ENCODE data around the gene GABARAPL2.

GABARAPL2 gene

GRCh38 chr16:75593308-75593707 is 27.1 kb downstream of the GABARAPL2 start:
- DNase-seq, result no peak

DNA sequence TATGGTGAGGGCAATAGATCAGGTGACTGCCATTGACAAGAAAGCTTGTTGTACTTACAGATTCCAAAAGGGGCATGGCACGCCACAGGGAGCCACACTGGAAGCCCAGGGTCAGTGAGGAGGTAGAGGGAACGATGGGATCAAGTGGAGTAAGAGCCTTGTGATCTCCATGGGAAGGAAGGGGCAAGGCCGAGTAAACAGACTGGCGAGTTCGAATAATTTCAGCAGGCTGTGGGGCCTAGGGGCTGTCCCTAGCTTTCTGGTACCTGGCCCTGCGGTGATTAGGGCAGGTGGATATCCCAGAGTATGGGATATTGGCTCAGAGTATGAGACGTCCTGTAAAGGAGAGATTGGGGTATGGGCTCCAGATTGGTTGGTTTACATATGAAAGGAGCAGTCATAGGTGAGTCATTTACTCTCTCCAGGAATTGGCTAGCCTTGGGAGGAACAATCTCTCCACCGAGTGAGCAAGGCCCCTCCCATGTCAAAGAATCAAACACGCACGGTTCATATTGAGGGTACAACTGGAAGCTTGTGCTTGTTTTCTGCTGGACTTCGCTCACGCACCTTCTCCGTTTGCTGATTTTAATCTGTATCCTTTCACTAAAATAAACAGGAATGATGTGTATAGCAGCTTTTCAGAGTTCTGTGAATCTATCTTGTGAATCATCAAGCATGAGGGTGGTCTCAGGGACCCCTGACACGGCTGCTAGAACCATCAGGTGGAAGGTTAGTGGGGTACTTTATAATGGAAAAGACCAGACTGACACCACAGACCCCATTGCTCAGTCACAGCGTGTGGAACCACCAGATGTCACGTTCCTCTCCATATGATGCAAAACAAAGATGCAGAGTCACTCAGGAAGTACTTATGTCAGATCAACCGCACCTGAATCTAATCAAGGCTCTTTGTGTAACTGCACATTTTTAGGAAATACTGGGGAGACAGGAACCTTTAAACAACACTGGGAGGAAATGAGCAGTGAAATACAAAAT is 27.9 kb downstream of the GABARAPL2 start:
- DNase-seq, result peak; percentile 5

DNA sequence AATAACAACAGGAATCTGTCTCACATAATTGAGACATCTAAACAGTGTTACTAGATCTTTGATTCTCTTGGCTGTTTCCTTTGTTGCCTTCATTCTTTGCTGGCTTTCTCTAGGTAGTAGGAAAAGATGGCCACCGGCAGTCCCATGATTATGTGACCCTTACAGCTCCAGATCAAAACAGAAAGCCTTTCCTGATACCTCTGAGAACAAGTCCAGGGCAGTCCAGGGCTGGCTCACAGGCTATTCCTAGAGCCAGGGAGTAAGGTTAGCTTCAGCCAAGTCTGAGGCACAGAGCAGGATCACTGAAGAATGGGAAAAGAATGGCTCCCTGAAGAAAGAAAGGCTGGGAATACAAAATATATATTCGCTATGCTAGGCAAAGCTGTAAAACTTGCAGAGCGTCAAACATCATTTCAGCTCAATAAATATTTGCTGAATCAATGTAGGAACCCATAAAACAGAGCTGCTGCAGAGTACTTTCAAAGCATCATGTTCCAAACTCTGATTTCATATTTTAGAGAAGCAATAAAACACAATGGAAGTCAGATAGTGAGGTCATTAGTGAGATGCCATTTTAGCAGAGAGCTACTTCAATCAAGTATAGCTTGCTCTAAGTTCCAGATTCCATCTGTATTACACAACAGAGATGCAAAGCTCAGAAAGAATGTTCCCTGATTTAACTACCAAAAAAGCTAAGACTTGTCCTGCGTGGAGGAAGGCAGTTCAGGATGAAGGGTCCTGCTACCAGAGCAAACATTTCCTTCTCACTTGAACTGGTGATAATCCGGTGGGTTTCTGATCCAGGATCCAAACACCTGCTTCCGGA is 33.5 kb downstream of the GABARAPL2 start:
- no peak for DNase-seq

DNA sequence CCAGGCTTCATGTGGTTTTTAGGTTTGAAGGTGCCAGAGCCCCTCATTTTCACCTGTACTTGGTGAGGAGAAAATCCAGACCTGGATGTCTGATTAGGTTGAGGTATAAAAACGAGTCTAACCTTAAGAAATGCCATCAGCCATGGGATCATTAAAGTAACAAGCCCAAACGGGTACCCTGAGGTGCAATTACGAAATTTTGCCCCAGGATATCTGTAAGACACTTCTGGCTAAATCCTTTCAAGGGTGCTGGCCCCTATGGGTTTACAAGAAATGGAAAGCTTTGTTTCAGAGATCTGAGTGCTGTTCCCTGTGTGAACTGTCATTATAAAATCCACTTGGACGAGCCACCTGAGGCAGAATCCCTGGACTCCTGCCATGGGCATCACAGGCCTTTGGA is 37.1 kb downstream of the GABARAPL2 start:
- DNase-seq, result no peak

GRCh38 chr16:75606507-75606906 is 40.3 kb downstream of the GABARAPL2 start:
- no peak for DNase-seq

DNA sequence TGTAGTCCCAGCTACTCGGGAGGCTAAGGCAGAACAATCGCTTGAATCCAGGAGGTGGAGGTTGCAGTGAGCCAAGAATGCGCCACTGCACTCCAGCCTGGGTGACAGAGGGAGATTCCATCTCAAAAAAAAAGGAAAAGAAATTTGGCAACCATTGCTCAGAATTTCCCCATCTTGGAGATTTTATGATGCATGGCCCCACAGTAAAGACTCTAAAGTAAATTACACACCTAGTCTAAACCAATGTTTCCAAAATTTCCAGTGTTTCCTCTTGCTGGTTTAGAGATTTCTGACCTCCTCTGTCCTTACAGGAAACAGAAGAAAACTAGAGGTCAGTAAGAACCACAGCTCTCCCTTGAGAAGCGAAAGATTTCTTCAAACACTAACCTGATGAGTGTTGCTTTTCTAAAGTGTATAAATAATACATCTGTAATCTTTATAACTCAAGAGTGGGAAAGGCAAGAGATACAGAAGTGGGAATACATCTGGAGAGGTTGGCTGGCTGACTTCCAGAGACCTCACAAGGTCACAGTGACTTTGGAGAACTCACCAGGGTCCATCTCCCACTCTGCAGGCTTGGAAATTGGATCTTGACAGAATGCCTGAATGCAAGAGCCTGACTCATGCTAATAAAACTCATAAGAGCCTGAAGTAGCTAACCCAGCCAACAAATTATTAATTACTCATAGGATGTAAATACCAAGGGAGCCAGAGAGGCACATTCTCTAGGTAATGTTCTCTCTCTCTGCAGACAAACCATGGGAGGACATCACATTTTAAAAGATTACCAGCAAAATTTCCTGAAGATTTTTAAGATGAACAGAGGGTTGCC is 48.1 kb downstream of the GABARAPL2 start:
- DNase-seq, result no peak

- DNase-seq, result no peak
Observed at GRCh38 chr16:75615619-75616018, 49.4 kb downstream of the GABARAPL2 start.

- no peak for DNase-seq
Observed at GRCh38 chr16:75616521-75617010, 50.4 kb downstream of the GABARAPL2 start.

DNA sequence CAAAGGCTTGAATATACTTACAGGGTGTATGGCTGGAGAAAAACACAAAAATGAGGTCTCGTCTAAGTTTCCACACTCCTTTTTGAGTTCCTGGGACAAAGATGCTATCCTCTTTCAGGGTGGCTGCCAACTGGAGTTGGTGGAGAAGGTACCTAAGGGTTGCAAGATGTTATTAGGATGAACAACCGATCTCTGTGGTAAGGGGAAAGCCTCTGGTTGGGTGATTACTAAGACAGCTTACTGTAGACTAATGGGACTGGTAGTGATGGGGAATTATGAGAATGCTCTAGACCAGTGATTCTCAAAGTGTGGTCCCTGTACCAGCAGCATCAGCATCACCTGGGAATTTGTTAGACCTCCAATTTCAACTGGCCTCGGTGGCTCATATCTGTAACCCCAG is 50.9 kb downstream of the GABARAPL2 start:
- no peak for DNase-seq

DNA sequence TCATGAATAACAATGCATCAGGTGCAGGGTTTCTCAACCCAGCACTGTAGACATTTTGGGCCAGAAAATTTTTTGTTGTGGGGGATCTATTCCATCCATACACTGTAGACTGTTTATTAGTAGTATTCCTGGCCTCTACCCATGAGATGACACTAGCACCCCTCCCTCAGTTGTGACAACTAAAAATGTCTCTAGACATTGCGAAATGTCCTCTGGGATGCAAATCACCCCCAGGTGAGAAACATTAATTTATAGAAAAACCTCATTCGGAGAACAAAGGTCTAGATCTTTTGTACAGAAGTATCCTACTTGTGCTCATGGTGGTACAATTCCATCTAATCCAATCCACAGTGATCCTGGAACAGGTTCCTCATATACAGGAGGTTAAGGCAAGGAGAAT is 52.6 kb downstream of the GABARAPL2 start:
- no peak for DNase-seq

DNA sequence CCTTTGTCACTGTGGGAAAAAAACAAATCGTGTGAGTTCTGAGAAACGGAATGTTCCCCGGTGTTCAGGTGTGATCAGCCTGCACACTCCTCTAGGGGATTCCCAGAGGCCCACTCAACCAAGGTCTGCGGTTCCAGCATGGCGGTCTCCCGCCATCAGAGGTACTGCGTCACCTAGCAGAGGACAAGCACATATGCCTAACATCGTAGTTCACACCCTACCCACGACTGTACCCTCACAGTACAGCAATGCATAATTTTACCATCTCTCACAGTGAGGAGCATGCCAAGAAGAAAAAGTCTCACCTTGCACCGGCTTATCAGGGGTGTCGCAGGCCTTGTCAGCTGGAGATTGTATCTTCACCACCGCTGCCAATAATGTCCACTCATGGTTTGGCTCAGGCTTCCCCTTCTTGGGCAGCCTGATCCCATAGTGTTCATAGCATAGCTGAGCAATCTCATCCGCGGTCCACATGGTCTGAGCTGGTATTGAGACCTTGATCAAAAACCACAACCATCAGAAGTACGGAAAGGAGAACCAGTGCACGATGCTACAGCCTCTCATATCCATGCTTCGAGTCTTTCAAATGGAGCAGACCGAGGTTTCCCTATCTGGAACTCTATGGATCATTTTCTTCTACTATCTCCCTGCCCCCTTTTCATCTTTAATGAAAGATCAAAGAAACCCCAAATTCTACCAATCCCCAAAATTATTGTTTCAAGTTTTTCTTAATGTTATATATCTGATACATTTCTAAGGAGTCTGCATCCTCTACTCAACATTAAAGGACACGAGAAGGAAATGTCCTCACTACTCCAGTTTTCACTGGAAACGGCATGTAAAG is 54.4 kb downstream of the GABARAPL2 start:
- no peak for DNase-seq

DNA sequence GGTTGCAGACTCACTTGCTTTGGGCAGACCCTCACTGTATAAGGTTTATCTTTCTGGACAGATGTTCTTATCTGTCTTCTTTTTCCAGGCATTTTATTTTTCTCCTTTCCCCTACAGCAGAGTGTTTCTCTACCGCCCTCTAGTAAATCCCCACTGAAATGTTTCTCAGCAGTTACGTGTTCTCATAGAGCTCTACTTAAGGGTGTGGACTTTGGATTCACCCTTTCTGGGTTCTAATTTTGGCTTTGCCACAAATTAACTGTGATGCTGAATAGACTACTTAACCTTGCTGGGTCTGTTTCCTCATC is 54.9 kb downstream of the GABARAPL2 start:
- peak; percentile 38 for DNase-seq

- peak; percentile 99 for DNase-seq
Observed at GRCh38 chr16:75622761-75623605, 56.8 kb downstream of the GABARAPL2 start, which contains the start of gene ADAT1. Gene ADAT1 (minus strand): TSS chr16:75623281. CDS start chr16:75620799, 2,482 bp downstream.

- no peak for DNase-seq
Observed at GRCh38 chr16:75624921-75625334, 58.7 kb downstream of the GABARAPL2 start.

DNA sequence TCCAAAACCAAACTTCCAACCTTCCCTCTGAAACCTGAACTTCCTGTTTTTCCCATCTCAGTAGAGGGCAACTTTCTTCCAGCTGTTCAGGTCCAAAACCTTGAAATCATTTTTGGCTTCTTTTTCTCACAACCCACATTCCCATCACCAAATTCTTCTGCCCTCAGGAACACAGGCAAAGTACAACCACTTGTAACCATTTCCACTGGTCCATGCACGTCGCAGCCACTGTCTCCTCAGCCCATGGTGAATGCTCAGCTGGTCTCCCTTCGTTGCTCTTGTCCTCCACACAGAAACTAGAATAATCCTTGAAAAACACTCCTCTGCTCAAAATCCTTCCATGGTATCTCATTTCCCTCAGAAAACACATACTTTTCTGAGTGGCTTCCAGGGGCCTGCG is 60.6 kb downstream of the GABARAPL2 start:
- DNase-seq, result no peak
